ENCODE data around the gene IMPDH2. TPM values are rescaled to one million over a fixed set of nuclear protein-coding genes. Genes with fewer than 3 reads are reported as not detected.
A peak's percentile ranks its signal among the peaks of the same experiment; 100 is the strongest.
"Not testable (repeated sequence)": the region's sequence is repeated elsewhere in the genome, so short reads cannot be mapped to it uniquely, and the experiment has no call there.

The IMPDH2 gene
- total RNA-seq, 1 donor from 2014 or later, result 190 TPM

DNA sequence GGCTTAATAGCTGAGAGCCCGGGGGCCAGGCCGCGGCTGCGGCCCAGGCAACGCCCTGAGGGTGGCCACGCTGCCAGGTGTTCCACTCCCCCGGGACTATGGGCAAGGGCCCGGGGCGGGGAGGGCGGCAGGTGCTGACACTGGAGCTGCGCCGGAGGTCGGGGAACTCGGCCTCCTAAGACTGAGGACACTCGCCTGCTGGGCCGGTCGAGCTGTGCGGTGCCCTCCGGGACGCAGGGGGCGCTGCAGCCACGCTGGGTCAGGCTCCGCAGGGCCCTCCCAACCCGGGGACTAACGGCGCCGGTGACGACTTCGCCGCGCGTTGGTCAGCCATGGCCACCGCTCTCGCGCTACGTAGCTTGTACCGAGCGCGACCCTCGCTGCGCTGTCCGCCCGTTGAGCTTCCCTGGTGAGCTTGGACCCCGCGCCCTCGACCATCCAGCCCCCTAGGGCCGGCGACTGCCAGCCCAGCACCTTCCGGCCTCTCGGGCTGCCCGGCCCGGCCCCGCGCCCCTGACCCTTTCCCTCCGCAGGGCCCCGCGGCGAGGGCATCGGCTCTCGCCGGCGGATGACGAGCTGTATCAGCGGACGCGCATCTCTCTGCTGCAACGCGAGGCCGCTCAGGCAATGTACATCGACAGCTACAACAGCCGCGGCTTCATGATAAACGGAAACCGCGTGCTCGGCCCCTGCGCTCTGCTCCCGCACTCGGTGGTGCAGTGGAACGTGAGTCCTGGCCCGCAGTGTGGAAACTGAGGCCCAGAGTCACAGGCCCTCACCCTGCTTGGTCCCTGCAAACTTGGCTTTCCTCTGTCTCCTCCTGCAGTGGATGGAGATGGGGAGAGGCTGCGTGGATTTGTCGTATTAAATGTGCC lies 7.1 kb downstream of the IMPDH2 start, which contains the start of gene NDUFAF3:
NDUFAF3 (plus strand) TSS at position 309 of the 875 bp plus-strand sequence; CDS start at position 333, 24 bp downstream.
- DNase-seq (ENCODE audit: low spot score in 2 of 2) (peak; percentile 88 to 89), FAIRE-seq (no peak)

DNA sequence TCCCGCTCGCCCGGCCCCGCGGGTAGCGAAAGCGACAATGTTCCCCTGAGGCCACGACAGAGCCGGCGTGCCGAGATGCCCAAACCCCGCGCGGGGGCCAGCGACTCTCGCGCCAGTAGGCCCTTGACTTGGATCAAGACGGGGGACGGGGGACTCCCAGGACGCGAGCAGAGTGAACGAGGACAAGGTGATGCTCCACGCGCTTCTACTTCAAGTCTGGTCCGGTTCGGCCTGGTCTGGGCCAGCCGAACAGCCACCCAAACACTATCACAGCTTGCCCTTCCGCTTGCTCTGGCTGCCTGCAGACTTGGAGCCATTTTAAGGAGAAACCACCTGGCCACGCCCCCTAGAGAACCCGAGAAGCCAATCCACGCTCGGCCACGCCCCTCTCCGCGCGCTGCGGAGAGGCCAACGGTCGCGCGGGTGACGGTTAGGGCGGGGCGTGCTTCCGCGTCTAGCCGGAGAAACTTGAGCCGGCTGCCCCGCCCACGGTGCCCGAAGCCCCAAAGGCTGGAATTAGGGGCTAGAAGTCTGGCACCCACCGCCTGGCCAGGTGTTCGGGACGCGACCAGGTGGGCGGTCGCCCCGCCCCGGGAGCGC lies 7.9 kb downstream of the IMPDH2 start:
- peak; percentile 33 for FAIRE-seq

DNA sequence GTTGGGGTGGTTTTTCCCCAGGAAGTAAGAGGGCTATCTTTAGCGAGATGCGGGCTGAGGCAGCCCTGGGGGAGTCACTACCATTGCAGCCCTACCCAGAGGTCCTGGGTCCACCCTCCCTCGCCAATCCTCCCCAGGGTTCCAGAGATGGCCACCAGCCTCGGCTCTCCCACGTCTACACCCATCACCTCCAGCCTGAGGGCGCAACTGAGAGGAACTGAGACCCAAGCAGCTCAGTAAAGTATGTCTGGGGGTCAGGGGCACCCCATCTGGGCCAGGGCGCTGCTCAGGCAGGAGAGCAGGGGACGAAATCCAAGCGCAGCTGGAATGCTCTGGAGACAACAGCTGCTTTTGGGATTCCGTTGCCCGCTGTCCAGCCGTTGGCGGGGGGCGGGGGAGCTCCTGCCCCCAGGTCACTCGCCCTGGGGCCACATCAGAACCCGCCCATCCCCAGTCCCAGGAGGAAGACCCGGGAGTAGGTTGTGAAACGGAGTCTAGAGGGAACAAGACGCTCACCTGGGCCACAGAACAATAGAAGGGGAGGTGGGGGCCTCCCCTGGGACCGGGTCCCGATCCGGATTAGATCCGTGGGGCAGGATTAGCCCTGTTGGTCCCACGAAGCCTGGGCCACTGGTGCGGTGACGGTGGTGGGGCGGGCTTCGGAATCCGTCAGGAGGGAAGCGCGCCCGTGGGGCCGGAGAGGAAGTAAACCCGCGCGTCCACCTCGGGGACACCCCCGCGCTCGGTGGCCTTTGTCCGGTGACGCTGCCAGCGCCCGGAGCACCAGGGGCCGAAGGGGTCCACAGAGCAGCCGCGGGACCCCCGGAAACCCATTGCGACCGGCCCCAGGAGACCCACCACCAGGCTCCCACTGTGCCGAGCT lies 8.6 kb downstream of the IMPDH2 start:
- FAIRE-seq, result no peak

More for the DNA sequence above, 7.9 kb downstream of the IMPDH2 start:
- peak; percentile 96 to 97 for DNase-seq (ENCODE audit: low spot score in 2 of 2)

DNA sequence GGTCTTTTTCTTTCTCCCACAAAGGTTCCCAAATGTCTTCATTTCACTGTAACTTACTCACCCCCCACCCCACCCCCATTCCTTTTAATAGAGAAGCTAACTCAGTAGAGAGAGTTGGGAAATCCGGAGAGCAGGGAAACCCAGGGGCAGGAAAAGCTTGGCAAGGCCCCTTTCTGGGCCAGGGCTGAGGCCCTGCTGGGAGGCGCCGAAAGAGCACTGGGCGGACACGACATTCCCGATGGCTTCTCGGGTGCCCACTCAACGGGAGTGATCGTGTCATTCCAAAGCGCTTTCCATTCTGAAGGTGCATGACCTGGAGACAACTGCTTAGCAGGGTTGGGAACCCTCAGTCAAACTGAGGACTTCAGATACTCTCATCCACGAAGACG lies 9.3 kb downstream of the IMPDH2 start:
- FAIRE-seq, result no peak

More for the DNA sequence above, 8.6 kb downstream of the IMPDH2 start:
- DNase-seq (ENCODE audit: low spot score in 2 of 2), result no peak

GRCh38 chr3:49018707-49019006 lies 10.5 kb downstream of the IMPDH2 start:
- DNase-seq (ENCODE audit: low spot score in 2 of 2) (no peak), FAIRE-seq (no peak)

More for the DNA sequence above, 9.3 kb downstream of the IMPDH2 start:
- no peak for DNase-seq (ENCODE audit: low spot score in 2 of 2)

DNA sequence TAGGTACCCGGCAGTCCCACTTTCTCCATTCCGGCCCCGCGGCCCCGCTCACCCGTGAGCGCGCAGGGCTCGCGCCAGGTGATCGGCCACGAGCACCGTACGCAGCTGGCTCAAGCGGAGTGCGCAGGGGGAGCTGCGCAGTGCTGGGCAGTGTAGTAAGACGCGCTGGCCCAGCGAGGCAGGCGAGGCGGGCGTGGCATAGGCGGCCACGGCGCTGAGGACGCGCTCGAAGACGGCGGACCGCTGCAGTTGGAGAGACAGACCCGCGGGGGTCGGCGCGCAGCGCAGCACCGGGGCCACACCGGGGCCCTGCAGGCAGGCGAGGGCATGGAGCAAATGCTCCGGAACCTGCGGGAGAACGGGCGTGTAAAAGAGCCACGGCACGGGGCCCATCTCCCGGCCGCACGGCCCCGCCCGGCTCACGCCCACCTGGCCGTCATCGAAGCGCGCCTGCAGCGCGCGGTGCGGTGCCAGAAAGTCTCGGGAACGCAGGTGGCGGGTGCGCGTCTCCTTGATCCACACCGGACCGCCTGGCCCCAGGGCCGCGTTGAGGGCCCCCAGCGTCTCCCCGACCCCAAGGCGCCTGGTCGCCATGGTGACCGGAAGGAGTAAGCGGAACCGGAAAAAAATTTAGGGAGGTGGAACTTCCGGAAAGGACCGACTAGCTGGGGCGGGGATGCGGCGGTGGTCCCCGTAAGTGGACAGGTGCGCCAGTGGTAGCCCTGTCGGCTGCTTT lies 11.1 kb downstream of the IMPDH2 start, which contains the start of gene DALRD3:
DALRD3 (minus strand) TSS at position 610 of the 736 bp plus-strand sequence; CDS start at position 594, 16 bp downstream.
- DNase-seq (ENCODE audit: low spot score in 2 of 2) (peak; percentile 84 to 91), FAIRE-seq (no peak)

GRCh38 chr3:49017229-49017970 lies 11.8 kb downstream of the IMPDH2 start:
- FAIRE-seq (no peak), DNase-seq (ENCODE audit: low spot score in 2 of 2) (no peak)

GRCh38 chr3:49016414-49017228 lies 12.6 kb downstream of the IMPDH2 start:
- FAIRE-seq (no peak), DNase-seq (ENCODE audit: low spot score in 2 of 2) (no peak)

DNA sequence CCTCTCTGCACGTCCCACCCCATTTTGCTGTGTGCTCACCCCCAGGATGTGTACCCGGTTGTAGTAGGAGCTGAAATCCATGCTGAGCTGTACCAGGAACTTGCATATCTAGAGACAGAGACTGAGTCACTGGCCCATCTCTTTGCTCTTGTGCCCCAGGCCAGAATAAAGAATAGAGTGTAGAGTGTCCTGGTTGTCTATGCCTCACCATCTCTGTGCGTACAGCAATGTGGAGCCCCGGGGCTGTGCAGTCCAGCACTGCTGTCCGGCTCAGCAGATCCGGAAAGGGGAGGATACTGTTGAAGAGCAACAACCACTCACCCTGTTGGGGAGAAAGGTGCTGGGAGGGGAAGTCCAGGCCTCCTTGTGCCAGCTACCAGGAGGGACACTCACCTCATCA lies 13.4 kb downstream of the IMPDH2 start:
- DNase-seq (ENCODE audit: low spot score in 2 of 2), result no peak
- no peak for FAIRE-seq

DNA sequence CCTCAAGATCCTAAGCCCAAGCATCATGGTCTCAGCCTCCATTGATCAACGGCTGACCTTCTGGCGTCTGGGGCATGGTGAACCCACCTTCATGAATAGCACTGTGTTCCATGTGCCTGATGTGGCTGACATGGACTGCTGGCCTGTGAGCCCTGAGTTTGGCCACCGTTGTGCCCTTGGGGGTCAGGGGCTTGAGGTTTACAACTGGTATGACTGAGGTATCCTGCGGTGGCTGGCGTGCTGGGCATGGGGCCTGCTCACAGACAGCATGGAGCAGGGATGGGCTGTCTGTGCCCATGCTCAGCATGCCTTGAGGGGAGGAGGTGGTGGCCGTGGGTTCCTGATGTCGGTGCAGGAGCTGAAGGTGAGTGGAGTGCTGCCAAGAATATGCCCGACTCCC lies 14.1 kb downstream of the IMPDH2 start:
- no peak for FAIRE-seq
- no peak for DNase-seq (ENCODE audit: low spot score in 2 of 2)

- DNase-seq (ENCODE audit: low spot score in 2 of 2) (no peak), FAIRE-seq (no peak)
Measured at GRCh38 chr3:49013738-49014660, 15.2 kb downstream of the IMPDH2 start.

DNA sequence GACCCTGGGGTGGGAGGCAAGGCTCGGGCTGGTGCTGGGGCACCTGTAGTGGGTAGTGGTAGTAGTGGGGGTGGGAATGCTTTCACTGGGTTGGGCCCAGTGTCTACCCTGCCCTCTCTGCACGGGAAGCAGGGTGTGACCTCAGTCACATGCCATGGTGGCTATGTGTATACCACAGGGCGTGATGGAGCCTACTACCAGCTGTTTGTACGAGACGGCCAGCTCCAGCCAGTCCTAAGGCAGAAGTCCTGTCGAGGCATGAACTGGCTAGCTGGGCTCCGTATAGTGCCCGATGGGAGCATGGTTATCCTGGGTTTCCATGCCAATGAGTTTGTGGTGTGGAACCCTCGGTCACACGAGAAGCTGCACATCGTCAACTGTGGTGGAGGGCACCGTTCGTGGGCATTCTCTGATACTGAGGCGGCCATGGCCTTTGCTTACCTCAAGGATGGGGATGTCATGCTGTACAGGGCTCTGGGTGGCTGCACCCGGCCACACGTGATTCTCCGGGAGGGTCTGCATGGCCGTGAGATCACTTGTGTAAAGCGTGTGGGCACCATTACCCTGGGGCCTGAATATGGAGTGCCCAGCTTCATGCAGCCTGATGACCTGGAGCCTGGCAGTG lies 16.0 kb downstream of the IMPDH2 start:
- FAIRE-seq (no peak), DNase-seq (ENCODE audit: low spot score in 2 of 2) (no peak)

DNA sequence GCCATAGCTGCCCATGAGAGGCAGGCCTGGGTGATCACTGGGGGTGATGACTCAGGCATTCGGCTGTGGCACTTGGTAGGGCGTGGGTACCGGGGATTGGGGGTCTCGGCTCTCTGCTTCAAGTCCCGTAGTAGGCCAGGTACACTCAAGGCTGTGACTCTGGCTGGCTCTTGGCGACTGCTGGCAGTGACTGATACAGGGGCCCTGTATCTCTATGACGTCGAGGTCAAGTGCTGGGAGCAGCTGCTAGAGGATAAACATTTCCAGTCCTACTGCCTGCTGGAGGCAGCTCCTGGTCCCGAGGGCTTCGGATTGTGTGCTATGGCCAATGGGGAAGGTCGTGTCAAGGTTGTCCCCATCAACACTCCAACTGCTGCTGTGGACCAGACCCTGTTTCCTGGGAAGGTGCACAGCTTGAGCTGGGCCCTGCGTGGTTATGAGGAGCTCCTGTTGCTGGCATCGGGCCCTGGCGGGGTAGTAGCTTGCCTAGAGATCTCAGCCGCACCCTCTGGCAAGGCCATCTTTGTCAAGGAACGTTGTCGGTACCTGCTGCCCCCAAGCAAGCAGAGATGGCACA lies 16.7 kb downstream of the IMPDH2 start:
- FAIRE-seq (no peak), DNase-seq (ENCODE audit: low spot score in 2 of 2) (no peak)

- no peak for DNase-seq (ENCODE audit: low spot score in 2 of 2)
- FAIRE-seq, result no peak
Measured at GRCh38 chr3:49009396-49009795, 19.8 kb downstream of the IMPDH2 start.

GRCh38 chr3:49008627-49009026 lies 20.6 kb downstream of the IMPDH2 start:
- DNase-seq (ENCODE audit: low spot score in 2 of 2); FAIRE-seq: not testable (repeated sequence)

- DNase-seq (ENCODE audit: low spot score in 2 of 2), result peak; percentile 70 to 87
- FAIRE-seq, result no peak
Measured at GRCh38 chr3:49007771-49008528, 21.2 kb downstream of the IMPDH2 start.

Data from frontal cortex (tissue), 4 donors.